WI38 (cell line): ENCODE measurements around the gene PRIMA1.

Experiments used
- H3K4me3 ChIP-seq: 2 replicates; pipeline ENCODE4 v1.5.1; 2011; ENCODE audit warnings: low read depth, mild to moderate bottlenecking, control low read depth, low read length
- CTCF ChIP-seq: IDR thresholded peaks from 2 replicates; pipeline ENCODE4 v1.5.1; 2012; ENCODE audit warnings: low read depth, mild to moderate bottlenecking, control low read depth, low read length

The PRIMA1 gene

DNA sequence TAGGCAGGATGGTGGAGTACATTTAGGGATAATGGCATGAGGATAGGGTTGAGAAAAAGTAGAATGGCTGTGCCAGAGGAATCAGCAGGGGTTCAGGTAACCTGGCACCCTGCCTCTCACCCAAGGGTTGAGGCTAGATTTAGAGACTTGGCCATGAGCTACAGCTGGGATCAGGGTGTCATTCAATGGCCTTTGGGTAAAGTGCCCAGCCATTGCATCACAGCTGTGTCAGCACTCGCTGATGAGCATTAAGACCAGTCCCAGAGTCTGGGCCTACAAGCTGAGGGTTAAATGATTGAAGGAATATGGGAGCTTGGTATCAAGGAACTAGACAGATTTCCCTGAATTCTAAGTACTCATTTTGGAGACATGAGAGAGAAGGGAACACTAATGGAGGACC, 113.9 kb downstream of the PRIMA1 start:
- no peak for TF ChIP-seq CTCF
- H3K4me3 ChIP-seq: no peak overlapping the region

- H3K4me3 ChIP-seq: no peak overlapping the region
Observed at GRCh38 chr14:93669632-93670031, 118.7 kb downstream of the PRIMA1 start.

More at GRCh38 chr14:93669632-93670031, 118.7 kb downstream of the PRIMA1 start:
- no peak for TF ChIP-seq CTCF
